Activated naive CD8-positive, alpha-beta T cell treated with anti-CD3 and anti-CD28 coated beads, Interleukin-2, amount 10 ng/mL, durations not matched to agents 7 days and 5 days (primary cell): Measurements from ENCODE around the gene MTMR10. TPM values are rescaled to one million over a fixed set of nuclear protein-coding genes. Genes with fewer than 3 reads are reported as not detected.

Experiments
- ATAC-seq: fragments of 150-1000 bp; cut with Tn5 transposase; one replicate; pipeline ENCODE4 v1.10.0; 2021; ENCODE audit warnings: low read depth, moderate library complexity
- POLR2A ChIA-PET: fragments of 350-600 bp; sonication (Branson Sonifier 250); formaldehyde crosslinking; loops from one replicate; lab custom pipeline; 2021; ENCODE audit warnings: antibody characterized with exemption; lab: Charles Lee
- DNase-seq: peaks from one replicate; pipeline ENCODE4 v3.0.0; 2021
- H3K27ac Mint-ChIP-seq: one replicate; pipeline ENCODE4 v1.8.0; 2022; ENCODE audit warnings: mild to moderate bottlenecking, mixed read lengths
- H3K27me3 Mint-ChIP-seq: one replicate; pipeline ENCODE4 v1.8.0; 2022; ENCODE audit warnings: mild to moderate bottlenecking, moderate library complexity, mixed read lengths
- H3K36me3 Mint-ChIP-seq: one replicate; pipeline ENCODE4 v1.8.0; 2021; ENCODE audit warnings: mild to moderate bottlenecking, mixed read lengths
- H3K4me1 Mint-ChIP-seq: one replicate; pipeline ENCODE4 v1.8.0; 2021; ENCODE audit warnings: mixed read lengths
- H3K4me3 Mint-ChIP-seq: one replicate; pipeline ENCODE4 v1.8.0; 2022; ENCODE audit warnings: mild to moderate bottlenecking, moderate library complexity, mixed read lengths
- H3K9me3 Mint-ChIP-seq: one replicate; pipeline ENCODE4 v1.8.0; 2021; ENCODE audit warnings: mixed read lengths
- total RNA-seq, 2 experiments: library from RNA; stranded (reverse); gene quantifications; one replicate each; pipeline ENCODE4 v1.2.3, GENCODE V29; 2021

MTMR10 gene
- total RNA-seq, 2 experiments from 2014 or later, result 29.3 to 32.2 TPM

DNA sequence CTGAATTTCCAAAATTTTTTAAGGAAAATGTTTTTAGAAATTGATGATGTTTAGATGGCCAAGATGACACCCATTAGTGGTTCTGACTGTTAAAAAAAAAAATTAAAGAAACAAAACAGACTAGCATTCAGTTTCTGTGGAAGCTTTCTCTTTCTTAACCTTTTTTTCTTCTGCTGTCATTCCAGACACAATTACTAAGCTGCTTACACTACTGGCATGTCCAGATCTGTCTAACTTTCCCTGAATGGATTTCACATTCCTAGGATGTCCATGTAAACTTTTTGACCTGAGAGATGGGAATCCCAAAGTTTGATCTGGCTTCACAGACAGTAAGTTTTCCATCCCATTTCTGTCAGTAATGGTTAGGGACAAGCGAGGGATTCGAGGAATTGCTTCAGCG lies 10.3 kb upstream of the MTMR10 start:
- ATAC-seq (no peak), DNase-seq (no peak)
- H3K27ac Mint-ChIP-seq, result no peak overlapping the region
- no peak overlapping the region for H3K4me3 Mint-ChIP-seq
- H3K9me3 Mint-ChIP-seq, result no peaks in the 10 kb centered on the region
- no peaks in the 10 kb centered on the region for H3K36me3 Mint-ChIP-seq
- H3K4me1 Mint-ChIP-seq, result peaks cover 18% of the 10 kb centered on the region
- POLR2A ChIA-PET, result no interaction called here
- H3K27me3 Mint-ChIP-seq, result peaks cover 23% of the 10 kb centered on the region

DNA sequence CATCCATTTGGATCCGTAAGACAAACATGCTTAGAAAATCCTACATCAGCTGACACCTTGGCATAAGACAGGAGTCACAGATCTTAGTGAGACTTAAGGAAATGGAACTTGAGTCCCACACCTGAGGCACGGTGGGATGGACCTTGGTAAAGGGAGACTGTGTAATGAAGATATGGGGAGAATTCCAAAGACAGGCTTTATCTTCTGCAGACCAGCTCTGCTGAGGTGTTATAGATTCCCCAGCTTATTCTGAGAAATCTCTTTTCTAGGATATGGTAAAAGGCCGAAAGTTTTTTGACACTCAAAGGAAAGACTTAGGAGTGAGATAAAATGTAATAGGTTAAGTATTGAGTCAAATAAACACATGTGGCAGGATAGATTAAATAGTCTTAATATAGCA lies 8.3 kb upstream of the MTMR10 start:
- no peak overlapping the region for H3K27ac Mint-ChIP-seq
- ATAC-seq (no peak), DNase-seq (no peak)
- H3K36me3 Mint-ChIP-seq, result no peaks in the 10 kb centered on the region
- H3K4me3 Mint-ChIP-seq, result no peak overlapping the region
- peaks cover 14% of the 10 kb centered on the region for H3K27me3 Mint-ChIP-seq
- POLR2A ChIA-PET, result interaction anchor here (0.6 kb wide), 1 partner anchor 791 kb away, joined by 3 read pairs; no protein-coding TSS in a partner anchor
- no peaks in the 10 kb centered on the region for H3K9me3 Mint-ChIP-seq
- H3K4me1 Mint-ChIP-seq, result peaks cover 12% of the 10 kb centered on the region

DNA sequence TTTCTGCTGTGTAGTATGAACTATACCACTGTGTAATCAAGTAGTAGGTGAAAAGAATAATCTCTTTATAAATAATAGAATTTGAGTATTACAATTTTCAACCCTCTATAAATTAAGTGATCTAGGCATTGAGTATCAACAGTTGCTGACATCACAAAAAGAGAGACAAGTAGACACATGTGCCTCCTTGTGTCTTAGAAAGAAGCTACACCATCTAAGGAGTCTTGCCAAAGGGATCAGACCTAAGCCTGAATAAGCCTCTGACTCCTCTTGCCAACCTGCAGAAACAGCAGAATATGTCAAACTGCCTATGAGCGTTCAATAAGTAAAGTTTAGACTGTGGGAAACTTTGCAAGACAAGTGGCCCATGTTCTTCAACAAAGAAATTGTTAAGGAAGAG lies 5.8 kb upstream of the MTMR10 start:
- Mint-ChIP-seq H3K9me3 (no peaks in the 10 kb centered on the region), H3K4me3 (no peak overlapping the region), H3K27me3 (peaks cover 14% of the 10 kb centered on the region), H3K36me3 (no peaks in the 10 kb centered on the region), H3K27ac (no peak overlapping the region), H3K4me1 (peaks cover 3% of the 10 kb centered on the region)
- no peak for ATAC-seq
- DNase-seq, result no peak
- POLR2A ChIA-PET, result interaction anchor here (0.6 to 1.0 kb wide), 3 partner anchors 9 to 480 kb away, joined by 3 to 4 read pairs (median 3); no protein-coding TSS in a partner anchor

DNA sequence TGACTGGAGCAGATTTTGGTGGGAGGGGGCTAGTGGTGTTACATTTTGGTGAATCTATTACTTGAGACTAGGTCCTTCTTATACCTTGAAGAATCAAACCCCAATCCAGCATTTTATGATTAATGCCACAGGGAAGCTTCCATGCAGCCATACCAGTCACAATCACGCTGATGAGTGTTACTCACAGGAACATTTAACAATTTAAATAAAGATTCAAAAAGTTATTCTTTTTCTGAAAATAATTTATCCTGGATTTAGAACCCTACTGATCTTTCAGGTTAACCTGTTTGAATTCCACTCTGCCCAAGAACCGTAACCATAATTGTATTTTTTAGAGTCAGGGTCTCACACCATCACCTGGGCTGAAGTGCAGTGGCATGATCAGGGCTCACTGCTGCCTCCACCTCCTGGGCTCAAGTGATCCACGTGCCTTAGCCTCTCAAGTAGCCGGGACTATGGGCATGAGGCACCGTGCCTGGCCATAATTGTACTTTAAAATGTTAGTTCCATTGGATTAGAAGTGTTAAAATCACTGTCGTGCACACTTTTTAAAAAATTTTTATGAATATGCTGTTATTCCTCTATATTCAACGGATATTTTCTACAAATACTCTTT lies 929 bp upstream of the MTMR10 start:
- Mint-ChIP-seq H3K4me1 (peaks cover 20% of the 10 kb centered on the region), H3K27me3 (peaks cover 2% of the 10 kb centered on the region), H3K9me3 (no peaks in the 10 kb centered on the region), H3K4me3 (peak overlapping the region; percentile 82), H3K36me3 (peaks cover 4% of the 10 kb centered on the region), H3K27ac (peak overlapping the region; percentile 80)
- DNase-seq (no peak), ATAC-seq (no peak)
- POLR2A ChIA-PET, result interaction anchor here (0.5 to 2.4 kb wide), 6 partner anchors 12 to 367 kb away, joined by 3 to 25 read pairs (median 4); partner anchors contain the start of gene ARHGAP11B

DNA sequence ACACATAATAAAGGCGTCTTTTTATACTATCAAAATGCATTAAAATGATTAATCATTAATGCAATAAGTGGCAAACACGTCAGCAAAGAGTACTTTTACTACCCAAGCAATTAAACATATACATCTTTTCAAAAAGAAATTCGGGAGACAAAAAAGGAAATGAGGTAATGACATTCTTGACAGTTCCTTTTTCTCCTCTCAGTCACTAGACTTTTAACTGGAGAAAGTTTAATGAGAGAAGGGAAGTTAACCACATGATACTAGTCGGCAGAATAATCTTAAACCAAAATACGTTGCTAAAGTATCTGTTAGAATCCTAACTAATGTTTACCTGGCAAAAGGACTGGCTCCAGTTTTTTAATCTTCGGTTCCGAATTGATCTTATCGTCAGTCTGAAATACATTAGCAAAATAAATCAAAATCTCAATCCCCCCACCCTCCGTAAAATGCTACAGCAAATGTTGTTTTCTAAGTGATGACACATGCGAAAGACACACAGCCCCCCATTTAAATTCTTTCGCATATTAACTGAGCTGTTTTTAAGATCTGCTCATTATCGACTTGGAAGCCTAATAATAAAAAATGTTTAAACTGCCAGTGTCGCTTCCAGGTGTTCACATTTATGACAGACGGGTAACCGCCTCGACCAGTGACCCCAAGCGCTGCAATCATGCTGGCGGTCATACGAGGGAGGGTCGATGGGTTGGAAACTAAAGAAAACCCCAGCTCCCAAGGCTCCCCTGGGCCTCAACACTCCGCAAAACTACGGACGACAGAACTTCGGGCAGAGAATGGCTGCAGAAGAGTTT lies 778 bp downstream of the MTMR10 start:
- POLR2A ChIA-PET, result interaction anchor here (0.7 to 2.4 kb wide), 6 partner anchors 10 to 86 kb away, joined by 3 to 25 read pairs (median 3); no protein-coding TSS in a partner anchor
- DNase-seq (no peak), ATAC-seq (no peak)
- Mint-ChIP-seq H3K9me3 (no peaks in the 10 kb centered on the region), H3K36me3 (peaks cover 8% of the 10 kb centered on the region), H3K27ac (peak overlapping the region; percentile 93), H3K27me3 (peaks cover 2% of the 10 kb centered on the region), H3K4me1 (peaks cover 22% of the 10 kb centered on the region), H3K4me3 (peak overlapping the region; percentile 94)

DNA sequence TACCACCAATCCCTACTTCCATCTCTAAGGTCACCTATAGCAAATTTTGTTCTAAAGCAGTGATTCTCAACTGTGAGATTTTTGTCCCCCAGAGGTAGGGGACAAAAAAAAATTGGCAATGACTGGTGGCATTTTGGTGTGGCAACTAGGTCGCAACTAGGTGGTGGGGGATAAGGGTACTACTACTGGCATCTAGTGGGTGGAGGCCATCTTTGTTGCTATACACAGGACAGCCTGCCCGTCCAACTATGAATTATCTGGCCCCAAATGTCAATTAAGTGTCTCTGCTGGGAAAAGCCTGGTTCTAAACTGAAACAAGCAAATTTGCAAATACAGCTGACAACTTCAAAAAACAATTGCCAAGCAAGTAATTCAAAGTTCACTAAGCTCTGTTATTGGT lies 1.4 kb downstream of the MTMR10 start:
- POLR2A ChIA-PET, result interaction anchor here (1.1 kb wide), 1 partner anchor 86 kb away, joined by 3 read pairs; no protein-coding TSS in a partner anchor
- peaks cover 25% of the 10 kb centered on the region for H3K4me1 Mint-ChIP-seq
- H3K27ac Mint-ChIP-seq, result peak overlapping the region; percentile 93

DNA sequence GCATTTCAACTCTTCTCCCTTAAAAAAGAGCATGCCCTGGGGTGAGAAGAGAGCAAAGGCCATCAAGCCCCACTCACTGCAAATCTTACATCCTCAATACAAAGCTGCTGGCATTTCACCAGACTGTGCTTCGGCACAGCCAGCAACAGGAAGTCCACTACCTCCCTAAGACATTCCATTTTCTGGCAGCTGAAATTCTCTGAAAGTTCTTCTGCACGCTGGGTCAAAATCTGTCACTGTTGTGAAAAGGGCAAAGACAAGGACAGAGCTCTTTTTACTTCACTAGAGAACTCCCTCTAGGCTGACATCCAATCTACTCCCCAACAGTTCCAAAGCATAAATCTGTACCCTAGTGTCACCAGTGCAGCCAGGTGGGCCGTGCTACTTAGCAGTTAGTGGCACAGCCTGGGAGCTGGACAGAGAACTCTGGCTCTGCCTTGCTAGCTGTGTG lies 6.3 kb downstream of the MTMR10 start:
- H3K4me1 Mint-ChIP-seq, result peaks cover 31% of the 10 kb centered on the region

More for the DNA sequence above, 1.4 kb downstream of the MTMR10 start:
- Mint-ChIP-seq H3K4me3 (peak overlapping the region; percentile 94), H3K27me3 (peaks cover 2% of the 10 kb centered on the region), H3K9me3 (no peaks in the 10 kb centered on the region), H3K36me3 (peaks cover 10% of the 10 kb centered on the region)
- ATAC-seq (no peak), DNase-seq (no peak)

DNA sequence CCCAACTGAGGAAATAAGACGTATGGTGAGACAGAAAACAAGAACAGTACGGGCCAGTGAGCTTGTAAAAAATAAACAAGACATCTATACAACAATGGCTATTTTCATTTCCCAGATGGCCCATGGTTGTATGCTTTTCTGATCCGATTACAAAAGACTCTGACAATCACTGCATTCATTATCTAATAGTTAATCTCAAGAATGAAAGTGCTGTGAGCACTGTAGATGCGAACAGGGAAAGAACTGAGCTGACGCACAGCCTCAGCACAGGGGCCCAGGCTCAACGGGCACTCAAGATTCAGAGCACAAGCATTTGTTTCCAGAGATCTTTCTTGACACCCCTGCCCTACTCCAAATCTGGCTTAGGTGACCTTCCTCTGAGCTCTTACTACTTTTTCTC lies 6.9 kb downstream of the MTMR10 start:
- Mint-ChIP-seq H3K36me3 (peaks cover 34% of the 10 kb centered on the region), H3K9me3 (peaks cover 2% of the 10 kb centered on the region), H3K27me3 (no peaks in the 10 kb centered on the region), H3K4me3 (no peak overlapping the region), H3K27ac (no peak overlapping the region), H3K4me1 (peaks cover 31% of the 10 kb centered on the region)
- ATAC-seq (no peak), DNase-seq (no peak)
- POLR2A ChIA-PET, result interaction anchor here (0.9 kb wide), 1 partner anchor 29 kb away, joined by 4 read pairs; no protein-coding TSS in a partner anchor

More for the DNA sequence above, 6.3 kb downstream of the MTMR10 start:
- H3K4me3 Mint-ChIP-seq, result no peak overlapping the region
- ATAC-seq (no peak), DNase-seq (no peak)
- peaks cover 28% of the 10 kb centered on the region for H3K36me3 Mint-ChIP-seq
- H3K9me3 Mint-ChIP-seq, result no peaks in the 10 kb centered on the region
- no peak overlapping the region for H3K27ac Mint-ChIP-seq
- POLR2A ChIA-PET, result interaction anchor here (0.9 kb wide), 1 partner anchor 29 kb away, joined by 4 read pairs; no protein-coding TSS in a partner anchor
- no peaks in the 10 kb centered on the region for H3K27me3 Mint-ChIP-seq

DNA sequence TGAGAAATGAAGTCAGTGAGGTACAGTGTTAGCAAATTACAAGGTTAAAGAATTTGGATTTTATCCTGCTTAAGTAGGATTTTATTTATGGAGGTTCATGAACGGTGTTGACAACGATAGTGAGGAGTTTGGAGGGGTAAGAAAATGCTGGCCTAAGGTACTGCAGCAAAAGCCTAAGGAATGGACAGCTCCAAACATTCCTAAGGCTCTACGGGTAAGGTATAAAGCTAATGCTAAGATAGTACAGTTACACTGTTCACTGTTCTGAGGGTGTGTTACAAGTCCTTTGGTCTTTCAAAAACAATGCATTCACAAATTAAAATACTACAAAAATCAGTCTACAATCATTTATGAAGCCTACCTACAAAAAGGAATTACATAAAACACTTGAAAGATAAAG lies 7.3 kb downstream of the MTMR10 start:
- Mint-ChIP-seq H3K4me3 (no peak overlapping the region), H3K36me3 (peaks cover 38% of the 10 kb centered on the region), H3K4me1 (peaks cover 33% of the 10 kb centered on the region), H3K27me3 (no peaks in the 10 kb centered on the region), H3K27ac (no peak overlapping the region), H3K9me3 (peaks cover 4% of the 10 kb centered on the region)
- DNase-seq (no peak), ATAC-seq (no peak)
- POLR2A ChIA-PET, result no interaction called here

DNA sequence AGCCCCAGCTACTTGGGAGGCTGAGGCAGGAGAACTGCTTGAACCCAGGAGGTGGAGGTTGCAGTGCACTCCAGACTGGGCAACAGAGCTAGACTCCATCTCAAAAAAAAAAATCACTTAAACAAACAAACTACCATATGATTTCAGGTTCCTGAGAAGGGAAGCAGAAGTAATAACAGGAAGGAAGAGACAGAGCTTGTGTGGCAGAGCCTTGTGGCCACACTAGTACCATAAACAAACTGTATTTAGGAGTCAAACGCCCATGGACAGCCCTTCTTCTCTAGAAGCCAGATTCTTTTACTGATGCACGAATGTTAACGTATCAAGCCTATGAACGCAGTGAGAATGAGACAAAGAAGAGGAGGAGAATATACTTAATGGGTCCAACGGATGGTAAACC lies 12.0 kb downstream of the MTMR10 start:
- no peaks in the 10 kb centered on the region for H3K27me3 Mint-ChIP-seq
- H3K4me3 Mint-ChIP-seq, result peak overlapping the region; percentile 33
- peaks cover 37% of the 10 kb centered on the region for H3K36me3 Mint-ChIP-seq
- no peak overlapping the region for H3K27ac Mint-ChIP-seq
- peaks cover 4% of the 10 kb centered on the region for H3K9me3 Mint-ChIP-seq
- ATAC-seq, result no peak
- no peak for DNase-seq
- peaks cover 23% of the 10 kb centered on the region for H3K4me1 Mint-ChIP-seq
- POLR2A ChIA-PET, result no interaction called here

DNA sequence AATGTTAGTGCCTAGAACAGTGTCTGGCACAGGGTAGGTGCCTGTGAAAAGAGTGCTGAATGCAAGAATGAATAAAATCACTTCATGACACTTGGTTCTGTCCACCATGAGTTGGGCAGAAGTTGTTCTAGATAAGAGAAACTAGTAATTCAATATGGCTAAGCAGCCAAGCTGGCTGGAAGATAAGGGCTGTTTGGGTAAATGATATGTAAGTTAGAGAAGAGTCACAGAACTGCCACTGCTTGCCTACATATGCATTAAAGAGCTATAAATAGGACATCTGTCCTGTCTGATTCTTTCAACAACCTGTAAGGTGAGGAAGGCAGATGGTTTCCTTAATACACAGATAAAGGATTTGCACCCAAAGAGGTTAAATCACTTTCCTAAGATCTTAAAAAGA lies 13.1 kb downstream of the MTMR10 start:
- H3K27me3 Mint-ChIP-seq, result no peaks in the 10 kb centered on the region
- DNase-seq (no peak), ATAC-seq (no peak)
- H3K4me3 Mint-ChIP-seq, result no peak overlapping the region
- H3K27ac Mint-ChIP-seq, result no peak overlapping the region
- H3K36me3 Mint-ChIP-seq, result peaks cover 43% of the 10 kb centered on the region
- H3K4me1 Mint-ChIP-seq, result peaks cover 20% of the 10 kb centered on the region
- peaks cover 4% of the 10 kb centered on the region for H3K9me3 Mint-ChIP-seq
- POLR2A ChIA-PET, result interaction anchor here (0.6 kb wide), 1 partner anchor 59 kb away, joined by 4 read pairs; no protein-coding TSS in a partner anchor

DNA sequence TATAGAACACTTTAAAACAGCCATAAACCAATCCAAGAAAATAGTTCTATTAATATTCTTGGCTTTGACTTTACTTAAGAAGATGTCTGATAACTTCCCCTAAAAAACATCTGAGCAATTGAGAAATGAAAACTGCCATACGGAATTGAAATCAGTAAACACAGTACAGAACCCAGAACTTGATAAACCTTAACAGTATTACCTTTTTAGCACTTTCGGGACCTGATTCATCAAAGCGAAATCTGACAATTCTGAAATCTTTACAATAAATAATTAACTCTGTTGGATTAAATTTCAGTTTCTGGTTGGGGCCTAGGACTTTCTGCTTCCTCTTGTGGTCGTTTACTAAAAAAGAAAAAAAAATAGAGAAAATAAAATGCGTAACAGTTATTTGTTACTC lies 17.3 kb downstream of the MTMR10 start:
- H3K4me3 Mint-ChIP-seq, result no peak overlapping the region
- H3K36me3 Mint-ChIP-seq, result peaks cover 54% of the 10 kb centered on the region
- H3K27ac Mint-ChIP-seq, result no peak overlapping the region
- no peaks in the 10 kb centered on the region for H3K27me3 Mint-ChIP-seq
- POLR2A ChIA-PET, result no interaction called here
- no peak for DNase-seq
- ATAC-seq, result no peak
- H3K9me3 Mint-ChIP-seq, result peaks cover 2% of the 10 kb centered on the region
- peaks cover 39% of the 10 kb centered on the region for H3K4me1 Mint-ChIP-seq

DNA sequence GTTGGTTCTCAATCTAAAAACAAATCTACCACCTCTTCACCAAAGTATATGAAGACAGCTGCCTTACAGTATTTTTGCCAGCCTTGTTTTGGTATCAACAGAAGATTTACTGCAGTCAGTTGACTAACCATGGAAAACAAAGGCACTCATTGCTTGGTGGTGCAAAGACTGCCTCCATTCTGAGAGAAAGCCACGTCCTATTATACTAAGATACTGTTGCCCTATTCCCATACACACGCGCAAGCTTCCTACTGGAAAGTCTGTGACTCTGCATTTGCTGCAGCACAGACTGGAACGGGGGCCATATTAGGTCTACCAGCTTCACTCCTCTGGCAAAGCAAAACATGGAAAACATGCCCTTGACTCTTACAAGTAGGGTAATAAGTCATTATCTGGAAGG lies 18.0 kb downstream of the MTMR10 start:
- DNase-seq, result no peak
- H3K9me3 Mint-ChIP-seq, result peaks cover 2% of the 10 kb centered on the region
- no peak overlapping the region for H3K27ac Mint-ChIP-seq
- no peak overlapping the region for H3K4me3 Mint-ChIP-seq
- peaks cover 40% of the 10 kb centered on the region for H3K4me1 Mint-ChIP-seq
- POLR2A ChIA-PET, result interaction anchor here (0.6 kb wide), 1 partner anchor 24 kb away, joined by 3 read pairs; no protein-coding TSS in a partner anchor
- peaks cover 51% of the 10 kb centered on the region for H3K36me3 Mint-ChIP-seq
- no peaks in the 10 kb centered on the region for H3K27me3 Mint-ChIP-seq
- ATAC-seq, result no peak
